Sigmoid colon (tissue), 7 donors: ENCODE data around the gene RPP40. TPM values are rescaled to one million over a fixed set of nuclear protein-coding genes. Genes with fewer than 3 reads are reported as not detected.

Source experiments
- DNase-seq: peaks from one replicate; pipeline ENCODE4 v3.0.0-alpha.2; 2019
- H3K27ac ChIP-seq, 4 donors: fragments of 200-600 bp; sonication (generic); one replicate each; pipeline ENCODE4 v1.5.1; 2016 to 2019; ENCODE audit warnings: mild to moderate bottlenecking in 1 of 4
- H3K27me3 ChIP-seq, 3 donors: fragments of 200-600 bp; sonication (generic); one replicate each; pipeline ENCODE4 v1.5.1; 2019; ENCODE audit warnings: mild to moderate bottlenecking in 1 of 3
- H3K36me3 ChIP-seq, 4 donors: fragments of 200-600 bp; sonication (generic); one replicate each; pipeline ENCODE4 v1.5.1; 2016 to 2019
- H3K4me1 ChIP-seq, 4 donors: fragments of 200-600 bp; sonication (generic); one replicate each; pipeline ENCODE4 v1.5.1; 2017 to 2019
- H3K4me3 ChIP-seq, 4 donors: fragments of 200-600 bp; sonication (generic); one replicate each; pipeline ENCODE4 v1.5.1; 2017 to 2019; ENCODE audit warnings: mild to moderate bottlenecking in 2 of 4, moderate library complexity in 1 of 4
- H3K9me3 ChIP-seq, 4 donors: fragments of 200-600 bp in 3 of 4; sonication (generic) in 3 of 4; one replicate each; pipeline versions ENCODE4 v1.5.1 to v1.6.1; 2013 to 2019
- EP300 ChIP-seq, 4 donors: sonication (generic); formaldehyde crosslinking; IDR thresholded peaks; one replicate each; pipeline ENCODE4 v1.6.1; 2017; ENCODE audit warnings: antibody characterized with exemption in 4 of 4
- POLR2A ChIP-seq, 2 donors: fragments of 450-650 bp; IDR thresholded peaks; one replicate each; pipeline ENCODE4 v1.6.1; 2016; ENCODE audit warnings: antibody characterized with exemption in 2 of 2, mild to moderate bottlenecking in 2 of 2, moderate library complexity in 2 of 2
- POLR2AphosphoS5 ChIP-seq, 4 donors: sonication (generic); formaldehyde crosslinking; IDR thresholded peaks; one replicate each; pipeline ENCODE4 v1.6.1; 2017; ENCODE audit warnings: antibody characterized with exemption in 4 of 4
- WGBS, 2 donors: extraction: QIAGEN DNeasy Blood & Tissue Kit; methylation state at CpG; one replicate each; pipeline ENCODE4 v1.1.7; 2013; 5-methylcytosine and 5-hydroxymethylcytosine counted together
- intact Hi-C: fragments of 100-400 bp; cut with DNase I; formaldehyde crosslinking; loops from one replicate; pipeline ENCODE4 v1.15.1; 2023
- polyA plus RNA-seq, 3 donors: library from polyadenylated mRNA; stranded (reverse); fragments of 200-250 nt; gene quantifications; one replicate each; pipeline ENCODE4 v1.2.3, GENCODE V29; 2013
- total RNA-seq, 4 donors: library from RNA; depleted of rRNA; stranded (reverse); fragments of >200 nt; gene quantifications; one replicate each; pipeline ENCODE4 v1.1.0, GENCODE V29; 2016
- TF ChIP-seq, protein P1 (sequence below), 4 experiments: fragments of 450-650 bp in 3 of 4; fragments of 200-600 bp in 1 of 4; IDR thresholded peaks; one replicate each; pipeline ENCODE4 v1.5.1; 2016 to 2019; ENCODE audit warnings: antibody characterized with exemption in 4 of 4, mild to moderate bottlenecking in 3 of 4, moderate library complexity in 2 of 4
- donor health status: healthy with polysubstance abuse.
- donor health status: Bipolar disorder and iron deficiency.
- donor health status: healthy.

The RPP40 gene
- total and polyA plus RNA-seq, 7 donors, result 4.2 to 9.7 (median 6.5) TPM

DNA sequence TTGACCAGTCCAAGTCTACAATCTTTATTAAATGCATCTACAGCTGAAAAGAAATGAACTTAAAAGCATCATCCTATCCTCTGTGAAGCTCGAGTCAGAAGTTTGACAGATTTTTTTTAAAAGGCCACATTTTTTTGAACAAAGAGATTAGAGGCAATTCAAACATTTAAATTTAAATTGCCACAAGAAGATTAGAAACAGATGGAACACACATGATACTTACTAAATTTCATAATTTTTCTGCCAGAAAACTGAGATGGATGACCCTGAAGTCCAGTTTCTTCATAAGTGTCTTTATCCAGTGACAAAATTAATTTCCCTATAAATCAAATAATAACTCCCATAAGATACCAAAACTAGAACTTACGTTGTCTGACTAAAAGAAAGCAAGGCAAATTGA is 4.3 kb downstream of the RPP40 start:
- no peaks in the 10 kb centered on the region for H3K27me3 ChIP-seq
- peaks cover 7 to 73% (median 9%) of the 10 kb centered on the region in 4 donors for H3K36me3 ChIP-seq
- TF ChIP-seq, protein P1, sequence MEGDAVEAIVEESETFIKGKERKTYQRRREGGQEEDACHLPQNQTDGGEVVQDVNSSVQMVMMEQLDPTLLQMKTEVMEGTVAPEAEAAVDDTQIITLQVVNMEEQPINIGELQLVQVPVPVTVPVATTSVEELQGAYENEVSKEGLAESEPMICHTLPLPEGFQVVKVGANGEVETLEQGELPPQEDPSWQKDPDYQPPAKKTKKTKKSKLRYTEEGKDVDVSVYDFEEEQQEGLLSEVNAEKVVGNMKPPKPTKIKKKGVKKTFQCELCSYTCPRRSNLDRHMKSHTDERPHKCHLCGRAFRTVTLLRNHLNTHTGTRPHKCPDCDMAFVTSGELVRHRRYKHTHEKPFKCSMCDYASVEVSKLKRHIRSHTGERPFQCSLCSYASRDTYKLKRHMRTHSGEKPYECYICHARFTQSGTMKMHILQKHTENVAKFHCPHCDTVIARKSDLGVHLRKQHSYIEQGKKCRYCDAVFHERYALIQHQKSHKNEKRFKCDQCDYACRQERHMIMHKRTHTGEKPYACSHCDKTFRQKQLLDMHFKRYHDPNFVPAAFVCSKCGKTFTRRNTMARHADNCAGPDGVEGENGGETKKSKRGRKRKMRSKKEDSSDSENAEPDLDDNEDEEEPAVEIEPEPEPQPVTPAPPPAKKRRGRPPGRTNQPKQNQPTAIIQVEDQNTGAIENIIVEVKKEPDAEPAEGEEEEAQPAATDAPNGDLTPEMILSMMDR (IDR thresholded peaks at IDR 0.05), result no peak
- TF ChIP-seq EP300 (IDR thresholded peaks at IDR 0.05) (no peak), POLR2AphosphoS5 (IDR thresholded peaks at IDR 0.05) (no peak), POLR2A (IDR thresholded peaks at IDR 0.05) (no peak)
- intact Hi-C loops, result no loop called here
- H3K4me3 ChIP-seq, result no peak overlapping the region
- no peaks in the 10 kb centered on the region for H3K9me3 ChIP-seq
- no peak overlapping the region for H3K27ac ChIP-seq
- no peak for DNase-seq
- H3K4me1 ChIP-seq, result peaks cover 0 to 6% (median 4%) of the 10 kb centered on the region in 4 donors
- 45 to 48% methylated on average over 2 of the region's 2 CpGs for WGBS, 2 donors

DNA sequence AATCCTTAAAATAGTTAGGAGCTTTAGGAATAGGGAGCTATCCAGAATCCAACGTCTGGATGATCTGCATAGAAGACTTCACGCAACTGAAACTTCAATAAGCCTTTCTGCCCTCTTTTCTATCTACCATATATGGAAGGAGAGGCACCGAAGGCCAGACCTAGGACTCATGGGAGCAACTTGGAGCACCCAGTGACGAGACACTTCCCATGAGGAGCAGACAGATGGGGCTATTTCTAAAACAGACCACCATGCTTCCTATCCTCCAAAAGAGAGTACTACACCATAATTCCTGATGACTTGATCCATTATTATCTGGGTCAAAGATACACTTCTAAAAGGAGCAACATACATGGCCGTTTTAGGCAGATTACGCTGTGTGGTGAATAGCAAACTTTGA is 6.0 kb downstream of the RPP40 start:
- H3K27me3 ChIP-seq, result no peaks in the 10 kb centered on the region
- WGBS, 2 donors, result 78 to 80% methylated on average over 6 of the region's 6 CpGs
- peaks cover 7 to 74% (median 9%) of the 10 kb centered on the region in 4 donors for H3K36me3 ChIP-seq
- TF ChIP-seq POLR2AphosphoS5 (IDR thresholded peaks at IDR 0.05) (no peak), POLR2A (IDR thresholded peaks at IDR 0.05) (no peak), EP300 (IDR thresholded peaks at IDR 0.05) (no peak)
- TF ChIP-seq, protein P1 (IDR thresholded peaks at IDR 0.05), result no peak
- no peak overlapping the region for H3K27ac ChIP-seq
- no peak overlapping the region for H3K4me3 ChIP-seq
- H3K4me1 ChIP-seq, result no peaks in the 10 kb centered on the region
- intact Hi-C loops, result no loop called here
- no peaks in the 10 kb centered on the region for H3K9me3 ChIP-seq
- no peak for DNase-seq

DNA sequence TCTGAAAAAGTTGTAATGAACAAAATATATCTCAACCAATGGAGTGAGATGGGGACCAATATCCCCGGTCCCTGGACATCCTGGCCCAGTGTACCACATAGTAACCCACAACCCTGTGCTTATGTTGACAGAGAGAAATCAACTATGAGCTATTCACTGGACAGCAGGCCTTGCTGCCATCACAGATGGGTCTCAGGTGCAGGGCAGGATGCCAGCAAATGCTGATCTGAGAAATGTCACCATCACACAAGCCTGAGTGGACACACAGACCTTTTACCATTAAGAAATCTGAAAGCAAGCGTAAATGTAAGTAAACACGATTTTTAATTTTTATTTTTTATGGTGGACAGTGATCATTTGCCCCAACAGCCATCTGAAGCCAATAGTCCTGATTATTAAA is 9.1 kb downstream of the RPP40 start:
- no peak for TF ChIP-seq POLR2A (IDR thresholded peaks at IDR 0.05)
- TF ChIP-seq, protein P1 (IDR thresholded peaks at IDR 0.05), result no peak
- no peak for TF ChIP-seq EP300 (IDR thresholded peaks at IDR 0.05)
- TF ChIP-seq POLR2AphosphoS5 (IDR thresholded peaks at IDR 0.05), result no peak
- no peaks in the 10 kb centered on the region for H3K9me3 ChIP-seq
- intact Hi-C loops, result no loop called here
- H3K4me3 ChIP-seq, result no peak overlapping the region
- no peak for DNase-seq
- no peaks in the 10 kb centered on the region for H3K27me3 ChIP-seq
- H3K4me1 ChIP-seq, result no peaks in the 10 kb centered on the region
- H3K27ac ChIP-seq, result no peak overlapping the region
- peaks cover 4 to 52% (median 8%) of the 10 kb centered on the region in 4 donors for H3K36me3 ChIP-seq
- WGBS, 2 donors, result 92% methylated on average over 3 of the region's 3 CpGs

DNA sequence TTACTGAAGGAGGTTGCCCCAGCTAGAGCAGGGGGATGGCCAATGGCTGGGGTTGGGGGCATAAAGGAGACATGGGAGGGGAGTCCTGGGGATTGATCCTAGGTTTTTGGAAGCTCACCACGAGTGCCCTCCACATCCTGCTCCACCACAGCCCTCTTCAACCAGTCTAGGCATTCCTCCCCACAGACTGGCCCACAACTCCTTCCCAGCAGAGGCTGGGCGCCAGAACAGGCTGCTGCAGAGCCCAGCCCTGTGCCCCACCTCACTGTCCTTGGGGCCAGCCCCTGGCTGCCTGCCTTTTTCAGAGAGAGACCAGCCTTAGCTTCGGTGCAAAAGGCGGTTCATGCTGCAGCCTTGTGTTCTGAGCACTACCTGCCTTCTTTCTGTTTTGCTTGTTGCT is 16.4 kb downstream of the RPP40 start:
- no peak for TF ChIP-seq POLR2A (IDR thresholded peaks at IDR 0.05)
- Histone ChIP-seq H3K36me3 (peaks cover 0 to 4% (median 0%) of the 10 kb centered on the region in 4 donors), H3K4me1 (no peaks in the 10 kb centered on the region), H3K9me3 (no peaks in the 10 kb centered on the region), H3K4me3 (no peak overlapping the region), H3K27ac (no peak overlapping the region), H3K27me3 (no peaks in the 10 kb centered on the region)
- no peak for DNase-seq
- intact Hi-C loops, result no loop called here
- 71 to 74% methylated on average over 4 of the region's 4 CpGs for WGBS, 2 donors

DNA sequence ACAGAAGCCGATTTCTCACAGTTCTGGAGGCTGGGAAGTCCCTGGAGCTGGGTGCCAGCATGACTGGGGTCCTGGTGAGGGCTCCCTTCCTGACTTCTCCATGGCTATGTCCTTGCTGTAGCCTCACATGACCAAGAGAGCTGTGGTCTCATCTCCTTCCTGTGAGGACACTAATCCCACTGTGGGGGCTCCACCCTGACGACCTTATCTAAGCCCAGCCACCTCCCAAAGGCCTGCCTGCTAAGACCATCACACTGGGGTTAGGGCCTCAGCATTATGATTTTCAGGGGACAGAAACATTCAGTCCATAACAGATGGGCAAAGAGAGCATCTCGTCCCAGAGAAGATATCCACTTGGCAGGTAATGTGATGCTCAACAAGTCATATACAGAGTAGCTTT is 16.8 kb downstream of the RPP40 start:
- H3K4me3 ChIP-seq, result no peak overlapping the region
- TF ChIP-seq EP300 (IDR thresholded peaks at IDR 0.05) (no peak), POLR2AphosphoS5 (IDR thresholded peaks at IDR 0.05) (no peak), POLR2A (IDR thresholded peaks at IDR 0.05) (no peak)
- TF ChIP-seq, protein P1 (IDR thresholded peaks at IDR 0.05), result no peak
- intact Hi-C loops, result no loop called here
- no peak for DNase-seq
- no peak overlapping the region for H3K27ac ChIP-seq
- no peaks in the 10 kb centered on the region for H3K9me3 ChIP-seq
- H3K4me1 ChIP-seq, result no peaks in the 10 kb centered on the region
- H3K36me3 ChIP-seq, result peaks cover 0 to 4% (median 0%) of the 10 kb centered on the region in 4 donors
- H3K27me3 ChIP-seq, result no peaks in the 10 kb centered on the region
- 80 to 88% methylated on average over 3 of the region's 3 CpGs for WGBS, 2 donors
